Right cardiac atrium (tissue), 5 donors: ENCODE results near the gene LEO1. TPM values are rescaled to one million over a fixed set of nuclear protein-coding genes. Genes with fewer than 3 reads are reported as not detected.
"Not testable (repeated sequence)": the region's sequence is repeated elsewhere in the genome, so short reads cannot be mapped to it uniquely, and the experiment has no call there.

Experiments used
- ATAC-seq, 2 donors: fragments of 200-7000 bp; cut with Tn5 transposase; one replicate each; pipeline versions ENCODE4 v1.8.0 to v1.9.1; 2020; ENCODE audit warnings: moderate library complexity in 2 of 2, mild to moderate bottlenecking in 1 of 2
- DNase-seq, 3 donors: peaks; one replicate each; pipeline ENCODE4 v3.0.0-alpha.2; 2020
- H3K27ac ChIP-seq: one replicate; pipeline ENCODE4 v1.5.1; 2013; ENCODE audit warnings: mild to moderate bottlenecking, low read length, control low read depth, moderate library complexity
- H3K27me3 ChIP-seq: one replicate; pipeline ENCODE4 v1.6.1; 2013; ENCODE audit not compliant: control insufficient read depth, insufficient read depth
- H3K4me1 ChIP-seq: one replicate; pipeline ENCODE4 v1.6.1; 2013; ENCODE audit warnings: low read length; ENCODE audit not compliant: control insufficient read depth, insufficient read depth
- H3K4me3 ChIP-seq: one replicate; pipeline ENCODE4 v1.5.1; 2013; ENCODE audit warnings: low read length, control low read depth
- H3K9me3 ChIP-seq: one replicate; pipeline ENCODE4 v1.6.1; 2013; ENCODE audit warnings: low read length; ENCODE audit not compliant: control insufficient read depth
- WGBS: extraction: QIAGEN DNeasy Blood & Tissue Kit; methylation state at CpG from one replicate; pipeline ENCODE4 v1.1.7; 2013; 5-methylcytosine and 5-hydroxymethylcytosine counted together
- intact Hi-C, 4 donors: fragments of 100-400 bp; cut with DNase I; formaldehyde crosslinking; loops; one replicate each; pipeline versions ENCODE4 v1.11.0 to v1.14.0; 2022 to 2023
- polyA plus RNA-seq: library from polyadenylated mRNA; stranded (reverse); fragments of 200-250 nt; gene quantifications from one replicate; pipeline ENCODE4 v1.2.3, GENCODE V29; 2013
- total RNA-seq, 4 donors: library from RNA; stranded (reverse); fragmentation: NEBNext Ultra II Directional; extraction: Animal tissue kit (Norgen Biotek cat#: 25700); gene quantifications; one replicate each; pipeline ENCODE4 v1.2.1, GENCODE V29; 2021
- donor health status: healthy with polysubstance abuse.
- donor health status: DM: no; HTN: yes; CAD: no.
- donor health status: DM: no; HTN: no; CAD: no.
- donor health status: DM: no; HTN: yes; CAD: no; lungs with severe emphysema.
- donor health status: DM: yes; HTN: yes; CAD: no.

The LEO1 gene
- total and polyA plus RNA-seq, 5 donors: 7.9 to 11.8 (median 10.8) TPM

- H3K27ac ChIP-seq: no peak overlapping the region
- intact Hi-C loops: no loop called here
- 50% methylated on average over 2 of the region's 2 CpGs for WGBS
These were observed 40.6 kb upstream of the LEO1 start for GRCh38 chr15:52012210-52012609.

GRCh38 chr15:52011711-52012144 is 40.1 kb upstream of the LEO1 start:
- no peaks in the 10 kb centered on the region for H3K9me3 ChIP-seq
- WGBS: 38% methylated on average over 3 of the region's 3 CpGs
- no peak overlapping the region for H3K27ac ChIP-seq
- no peak overlapping the region for H3K4me3 ChIP-seq
- no peak for DNase-seq
- intact Hi-C loops: no loop called here
- H3K4me1 ChIP-seq: peaks cover 3% of the 10 kb centered on the region
- H3K27me3 ChIP-seq: no peaks in the 10 kb centered on the region
- ATAC-seq: peak; percentile 61 to 70

More at GRCh38 chr15:52012210-52012609, 40.6 kb upstream of the LEO1 start:
- ATAC-seq (no peak), DNase-seq (no peak)
- no peaks in the 10 kb centered on the region for H3K4me1 ChIP-seq
- H3K4me3 ChIP-seq: no peak overlapping the region
- no peaks in the 10 kb centered on the region for H3K9me3 ChIP-seq
- no peaks in the 10 kb centered on the region for H3K27me3 ChIP-seq

GRCh38 chr15:52010633-52011595 is 39.3 kb upstream of the LEO1 start:
- no peaks in the 10 kb centered on the region for H3K9me3 ChIP-seq
- DNase-seq (no peak), ATAC-seq (no peak)
- no peak overlapping the region for H3K27ac ChIP-seq
- peaks cover 3% of the 10 kb centered on the region for H3K4me1 ChIP-seq
- WGBS: 86% methylated on average over 14 of the region's 14 CpGs
- intact Hi-C loops: no loop called here
- no peak overlapping the region for H3K4me3 ChIP-seq
- no peaks in the 10 kb centered on the region for H3K27me3 ChIP-seq

GRCh38 chr15:52008698-52009434 is 37.3 kb upstream of the LEO1 start:
- H3K4me3 ChIP-seq: no peak overlapping the region
- WGBS: 70% methylated on average over 2 of the region's 2 CpGs
- intact Hi-C loops: no loop called here
- peaks cover 3% of the 10 kb centered on the region for H3K4me1 ChIP-seq
- no peak for DNase-seq
- no peaks in the 10 kb centered on the region for H3K9me3 ChIP-seq
- ATAC-seq: no peak
- H3K27ac ChIP-seq: no peak overlapping the region
- H3K27me3 ChIP-seq: no peaks in the 10 kb centered on the region

- no peak for ATAC-seq
- H3K4me3 ChIP-seq: no peak overlapping the region
- no peaks in the 10 kb centered on the region for H3K9me3 ChIP-seq
- no peak overlapping the region for H3K27ac ChIP-seq
- peaks cover 3% of the 10 kb centered on the region for H3K4me1 ChIP-seq
- 87% methylated on average over 5 of the region's 5 CpGs for WGBS
- DNase-seq: no peak
- intact Hi-C loops: no loop called here
- H3K27me3 ChIP-seq: no peaks in the 10 kb centered on the region
These were observed 36.8 kb upstream of the LEO1 start for GRCh38 chr15:52008359-52008697.

GRCh38 chr15:52006702-52007340 is 35.2 kb upstream of the LEO1 start:
- no peaks in the 10 kb centered on the region for H3K27me3 ChIP-seq
- peaks cover 3% of the 10 kb centered on the region for H3K4me1 ChIP-seq
- H3K4me3 ChIP-seq: no peak overlapping the region
- WGBS: 63% methylated on average over 3 of the region's 3 CpGs
- ATAC-seq (peak; percentile 53 to 76), DNase-seq (peak in 1 of 3 donors; percentile 55)
- intact Hi-C loops: no loop called here
- H3K27ac ChIP-seq: peak overlapping the region; percentile 63
- H3K9me3 ChIP-seq: no peaks in the 10 kb centered on the region

GRCh38 chr15:52005748-52006701 is 34.4 kb upstream of the LEO1 start:
- Histone ChIP-seq H3K27me3 (no peaks in the 10 kb centered on the region), H3K27ac (no peak overlapping the region), H3K4me1 (peaks cover 3% of the 10 kb centered on the region), H3K4me3 (no peak overlapping the region), H3K9me3 (no peaks in the 10 kb centered on the region)
- ATAC-seq (peak; percentile 58 to 70), DNase-seq (no peak)
- WGBS: 71% methylated on average over 5 of the region's 5 CpGs
- intact Hi-C loops: no loop called here

GRCh38 chr15:52004806-52005205 is 33.2 kb upstream of the LEO1 start:
- Histone ChIP-seq H3K4me1 (peaks cover 3% of the 10 kb centered on the region), H3K9me3 (no peaks in the 10 kb centered on the region), H3K27ac (no peak overlapping the region), H3K4me3 (no peak overlapping the region), H3K27me3 (no peaks in the 10 kb centered on the region)
- DNase-seq: no peak
- no peak for ATAC-seq
- intact Hi-C loops: no loop called here
- WGBS: 95% methylated on average over 6 of the region's 6 CpGs

- peaks cover 3% of the 10 kb centered on the region for H3K4me1 ChIP-seq
These were observed 32.1 kb upstream of the LEO1 start for GRCh38 chr15:52003710-52004109.

GRCh38 chr15:52003089-52003488 is 31.5 kb upstream of the LEO1 start:
- H3K4me1 ChIP-seq, ATAC-seq, H3K27ac ChIP-seq, DNase-seq, H3K9me3 ChIP-seq, H3K4me3 ChIP-seq, H3K27me3 ChIP-seq, intact Hi-C loops: not testable (repeated sequence)
- 88% methylated on average over 7 of the region's 7 CpGs for WGBS

More at GRCh38 chr15:52003710-52004109, 32.1 kb upstream of the LEO1 start:
- 81% methylated on average over 1 of the region's 1 CpG for WGBS
- no peaks in the 10 kb centered on the region for H3K27me3 ChIP-seq
- no peak overlapping the region for H3K4me3 ChIP-seq
- H3K9me3 ChIP-seq: no peaks in the 10 kb centered on the region
- no peak overlapping the region for H3K27ac ChIP-seq
- intact Hi-C loops: no loop called here
- DNase-seq: no peak
- no peak for ATAC-seq
